BJ (cell line): Measurements from ENCODE around the gene TSC22D1. TPM values are rescaled to one million over a fixed set of nuclear protein-coding genes. Genes with fewer than 3 reads are reported as not detected.

Source experiments
- CTCF ChIA-PET: fragments of 350-600 bp; formaldehyde crosslinking; extraction: SDS; loops from one replicate; lab custom pipeline; 2021; ENCODE audit warnings: antibody characterized with exemption, inconsistent platforms; lab: Yijun Ruan, JAX
- POLR2A ChIA-PET: fragments of 300-600 bp; sonication (Branson Sonifier 250); formaldehyde crosslinking; extraction: SDS; loops from one replicate; lab custom pipeline; 2021; ENCODE audit warnings: antibody characterized with exemption; lab: Charles Lee
- DNase-seq: peaks from one replicate; pipeline ENCODE4 v3.0.0-alpha.2; 2011; ENCODE audit warnings: low read depth
- H3K27me3 ChIP-seq: 2 replicates; pipeline ENCODE4 v1.6.0; 2011; ENCODE audit warnings: low read length; ENCODE audit not compliant: control insufficient read depth, insufficient read depth
- H3K36me3 ChIP-seq: 2 replicates; pipeline ENCODE4 v1.5.1; 2011; ENCODE audit warnings: low read length; ENCODE audit not compliant: control insufficient read depth, insufficient read depth
- H3K4me3 ChIP-seq: 2 replicates; pipeline ENCODE4 v1.5.1; 2011; ENCODE audit warnings: low read depth, mild to moderate bottlenecking, control low read depth, low read length
- polyA plus RNA-seq: library from polyadenylated mRNA; depleted of rRNA; stranded (reverse); fragments of >200 nt; gene quantifications from 2 replicates; pipeline ENCODE4 v1.2.3, GENCODE V29; 2011
- TF ChIP-seq, protein P1 (sequence below): IDR thresholded peaks from 2 replicates; pipeline ENCODE4 v1.5.1; 2011; ENCODE audit warnings: low read depth, mild to moderate bottlenecking, control low read depth, inconsistent platforms, low read length, moderate library complexity; ENCODE audit not compliant: insufficient read depth

Gene TSC22D1
- polyA plus RNA-seq, 1 experiment, result 33.5 TPM

DNA sequence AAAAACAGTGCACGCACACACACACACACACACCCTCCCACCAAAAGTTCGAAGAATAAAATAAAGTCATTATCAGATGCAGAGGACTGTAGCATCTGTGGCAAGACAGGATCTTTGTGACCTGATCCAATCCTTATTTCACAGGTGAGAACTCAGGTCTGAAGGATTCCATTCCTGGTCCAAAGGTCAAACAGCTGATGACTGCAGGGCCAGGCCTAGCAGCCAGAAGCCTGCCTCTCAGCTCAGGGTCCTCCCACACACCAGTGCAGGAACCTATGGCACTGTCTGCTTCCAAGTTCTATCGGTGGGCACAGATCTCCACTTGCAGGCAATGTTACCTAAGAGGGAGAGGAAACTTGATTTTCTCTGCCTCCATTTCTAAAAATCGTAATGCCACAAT, 145.0 kb downstream of the TSC22D1 start:
- Histone ChIP-seq H3K36me3 (peaks cover 8% of the 10 kb centered on the region), H3K4me3 (no peak overlapping the region), H3K27me3 (no peaks in the 10 kb centered on the region)
- ChIA-PET POLR2A (no interaction called here), CTCF (interaction anchor here (0.7 to 1.1 kb wide), 4 partner anchors 11 to 526 kb away, joined by 3 to 4 read pairs (median 4); no protein-coding TSS in a partner anchor)
- TF ChIP-seq, protein P1, sequence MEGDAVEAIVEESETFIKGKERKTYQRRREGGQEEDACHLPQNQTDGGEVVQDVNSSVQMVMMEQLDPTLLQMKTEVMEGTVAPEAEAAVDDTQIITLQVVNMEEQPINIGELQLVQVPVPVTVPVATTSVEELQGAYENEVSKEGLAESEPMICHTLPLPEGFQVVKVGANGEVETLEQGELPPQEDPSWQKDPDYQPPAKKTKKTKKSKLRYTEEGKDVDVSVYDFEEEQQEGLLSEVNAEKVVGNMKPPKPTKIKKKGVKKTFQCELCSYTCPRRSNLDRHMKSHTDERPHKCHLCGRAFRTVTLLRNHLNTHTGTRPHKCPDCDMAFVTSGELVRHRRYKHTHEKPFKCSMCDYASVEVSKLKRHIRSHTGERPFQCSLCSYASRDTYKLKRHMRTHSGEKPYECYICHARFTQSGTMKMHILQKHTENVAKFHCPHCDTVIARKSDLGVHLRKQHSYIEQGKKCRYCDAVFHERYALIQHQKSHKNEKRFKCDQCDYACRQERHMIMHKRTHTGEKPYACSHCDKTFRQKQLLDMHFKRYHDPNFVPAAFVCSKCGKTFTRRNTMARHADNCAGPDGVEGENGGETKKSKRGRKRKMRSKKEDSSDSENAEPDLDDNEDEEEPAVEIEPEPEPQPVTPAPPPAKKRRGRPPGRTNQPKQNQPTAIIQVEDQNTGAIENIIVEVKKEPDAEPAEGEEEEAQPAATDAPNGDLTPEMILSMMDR, result no peak
- DNase-seq, result no peak

DNA sequence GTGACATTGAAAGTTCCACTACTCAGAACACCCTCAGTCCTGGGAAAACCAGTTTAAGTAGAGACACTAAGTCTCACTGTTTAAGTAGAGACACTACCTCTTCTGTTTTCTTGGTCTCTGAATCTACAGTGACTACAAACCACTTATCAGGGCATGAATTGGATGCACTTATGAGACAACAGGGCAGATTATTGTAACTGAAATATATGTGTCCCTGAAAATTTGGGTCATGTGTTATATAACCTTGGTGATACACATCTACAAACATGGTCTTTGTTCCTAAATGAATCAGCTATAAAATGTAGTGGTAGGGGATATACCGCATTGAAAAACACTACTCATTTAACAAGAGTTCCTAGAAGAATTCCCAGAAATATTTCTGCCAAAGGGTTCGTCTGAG, 146.8 kb downstream of the TSC22D1 start:
- no peak for DNase-seq
- H3K36me3 ChIP-seq, result peaks cover 6% of the 10 kb centered on the region
- TF ChIP-seq, protein P1, result no peak
- H3K27me3 ChIP-seq, result peaks cover 1% of the 10 kb centered on the region; the same call in 1 of the 2 replicates
- POLR2A ChIA-PET, result no interaction called here
- CTCF ChIA-PET, result no interaction called here
- no peak overlapping the region for H3K4me3 ChIP-seq

DNA sequence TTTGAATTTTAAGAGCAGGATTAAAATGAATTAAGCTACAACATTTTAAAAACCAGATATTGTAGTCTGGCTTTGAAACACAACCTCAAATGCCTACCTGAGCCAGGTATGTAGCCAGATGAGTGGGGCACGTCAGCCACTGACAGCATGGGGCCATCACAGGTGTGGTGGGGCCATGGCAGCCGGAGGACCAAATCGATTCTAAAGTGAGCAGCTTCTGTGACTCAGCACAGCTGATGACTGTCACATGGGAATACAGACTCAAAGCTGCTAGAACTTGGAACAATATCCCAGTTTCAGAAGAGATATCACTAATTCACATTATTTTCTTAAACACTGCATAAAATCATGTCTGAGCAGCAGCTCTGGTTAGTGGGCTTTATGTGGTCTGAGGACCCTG, 149.7 kb downstream of the TSC22D1 start:
- ChIA-PET POLR2A (no interaction called here), CTCF (interaction anchor here (0.5 kb wide), 1 partner anchor 374 kb away, joined by 3 read pairs; no protein-coding TSS in a partner anchor)
- Histone ChIP-seq H3K4me3 (no peak overlapping the region), H3K27me3 (peaks cover 14% of the 10 kb centered on the region), H3K36me3 (no peaks in the 10 kb centered on the region)
- no peak for DNase-seq
- TF ChIP-seq, protein P1, result no peak

DNA sequence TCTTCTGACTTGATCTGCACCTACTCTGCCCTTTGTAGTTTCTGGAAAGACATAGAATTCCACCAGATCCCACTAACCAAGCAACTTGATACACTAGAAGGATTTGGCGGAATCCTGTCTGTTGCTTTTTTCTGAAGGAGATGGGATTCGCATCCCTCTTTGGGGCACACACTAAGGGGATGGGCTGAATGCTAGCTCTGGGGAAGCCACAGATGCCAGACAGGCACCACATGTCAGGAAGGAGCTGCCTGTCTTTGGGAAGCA, 150.4 kb downstream of the TSC22D1 start:
- Histone ChIP-seq H3K27me3 (peaks cover 14% of the 10 kb centered on the region), H3K36me3 (no peaks in the 10 kb centered on the region), H3K4me3 (no peak overlapping the region)
- TF ChIP-seq, protein P1, result no peak
- ChIA-PET CTCF (interaction anchor here (0.5 kb wide), 1 partner anchor 374 kb away, joined by 3 read pairs; no protein-coding TSS in a partner anchor), POLR2A (no interaction called here)
- DNase-seq, result no peak

DNA sequence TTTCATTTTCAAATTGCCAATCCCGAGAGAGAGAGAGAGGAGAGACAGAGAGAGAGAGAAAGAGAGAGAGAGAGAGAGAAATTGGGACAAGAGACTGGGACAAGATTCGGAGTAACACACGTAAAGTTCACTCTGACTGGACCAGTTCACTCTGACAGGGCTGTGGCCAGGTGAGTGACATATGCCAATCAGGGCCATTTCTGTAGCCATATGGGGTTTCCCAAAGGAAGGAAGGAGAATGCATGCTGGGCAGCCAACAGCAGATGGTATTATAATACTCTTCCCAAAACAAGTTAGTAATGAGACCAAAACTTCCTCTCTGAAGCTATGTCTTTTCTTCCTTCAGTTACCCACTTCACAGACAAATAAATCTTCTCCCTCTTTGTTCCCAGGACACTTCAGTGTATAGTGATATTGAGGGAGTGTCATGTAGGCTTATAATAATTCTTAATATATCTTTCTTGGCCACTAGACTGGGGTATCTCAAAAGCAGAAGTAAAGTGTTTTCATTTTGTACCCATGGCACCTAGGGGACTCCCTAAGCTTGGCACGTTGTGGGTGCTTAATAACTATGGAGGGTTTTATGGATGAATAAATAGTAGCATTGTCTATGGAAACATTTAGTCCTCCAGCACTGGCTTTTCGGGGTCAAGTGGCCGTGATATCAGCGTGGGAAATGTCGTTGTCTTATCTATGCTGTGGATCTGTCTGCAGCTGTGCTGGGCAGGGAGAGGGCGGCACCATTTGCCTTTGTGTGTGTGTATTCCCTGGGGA, 150.9 kb downstream of the TSC22D1 start:
- ChIA-PET POLR2A (no interaction called here), CTCF (no interaction called here)
- H3K27me3 ChIP-seq, result peaks cover 14% of the 10 kb centered on the region
- no peak for DNase-seq
- TF ChIP-seq, protein P1, result no peak
- no peaks in the 10 kb centered on the region for H3K36me3 ChIP-seq
- no peak overlapping the region for H3K4me3 ChIP-seq
